GM12864 (cell line): Measurements from ENCODE around the gene FFAR4.

ENCODE experiments used
- DNase-seq: peaks from one replicate; pipeline ENCODE4 v3.0.0-alpha.2; 2011; ENCODE audit warnings: low read depth
- H3K4me3 ChIP-seq: 2 replicates; pipeline ENCODE4 v1.5.1; 2011; ENCODE audit warnings: mild to moderate bottlenecking, low read depth, low read length, control low read depth
- TF ChIP-seq, protein P1 (sequence below): IDR thresholded peaks from 2 replicates; pipeline ENCODE4 v1.5.1; 2011; ENCODE audit warnings: low read depth, mild to moderate bottlenecking, moderate library complexity, low read length, control low read depth, inconsistent platforms; ENCODE audit errors: missing control alignments

FFAR4 gene

GRCh38 chr10:93599335-93599734 is 32.9 kb downstream of the FFAR4 start:
- H3K4me3 ChIP-seq = no peak overlapping the region
- TF ChIP-seq, protein P1, sequence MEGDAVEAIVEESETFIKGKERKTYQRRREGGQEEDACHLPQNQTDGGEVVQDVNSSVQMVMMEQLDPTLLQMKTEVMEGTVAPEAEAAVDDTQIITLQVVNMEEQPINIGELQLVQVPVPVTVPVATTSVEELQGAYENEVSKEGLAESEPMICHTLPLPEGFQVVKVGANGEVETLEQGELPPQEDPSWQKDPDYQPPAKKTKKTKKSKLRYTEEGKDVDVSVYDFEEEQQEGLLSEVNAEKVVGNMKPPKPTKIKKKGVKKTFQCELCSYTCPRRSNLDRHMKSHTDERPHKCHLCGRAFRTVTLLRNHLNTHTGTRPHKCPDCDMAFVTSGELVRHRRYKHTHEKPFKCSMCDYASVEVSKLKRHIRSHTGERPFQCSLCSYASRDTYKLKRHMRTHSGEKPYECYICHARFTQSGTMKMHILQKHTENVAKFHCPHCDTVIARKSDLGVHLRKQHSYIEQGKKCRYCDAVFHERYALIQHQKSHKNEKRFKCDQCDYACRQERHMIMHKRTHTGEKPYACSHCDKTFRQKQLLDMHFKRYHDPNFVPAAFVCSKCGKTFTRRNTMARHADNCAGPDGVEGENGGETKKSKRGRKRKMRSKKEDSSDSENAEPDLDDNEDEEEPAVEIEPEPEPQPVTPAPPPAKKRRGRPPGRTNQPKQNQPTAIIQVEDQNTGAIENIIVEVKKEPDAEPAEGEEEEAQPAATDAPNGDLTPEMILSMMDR = no peak
- no peak for DNase-seq

DNA sequence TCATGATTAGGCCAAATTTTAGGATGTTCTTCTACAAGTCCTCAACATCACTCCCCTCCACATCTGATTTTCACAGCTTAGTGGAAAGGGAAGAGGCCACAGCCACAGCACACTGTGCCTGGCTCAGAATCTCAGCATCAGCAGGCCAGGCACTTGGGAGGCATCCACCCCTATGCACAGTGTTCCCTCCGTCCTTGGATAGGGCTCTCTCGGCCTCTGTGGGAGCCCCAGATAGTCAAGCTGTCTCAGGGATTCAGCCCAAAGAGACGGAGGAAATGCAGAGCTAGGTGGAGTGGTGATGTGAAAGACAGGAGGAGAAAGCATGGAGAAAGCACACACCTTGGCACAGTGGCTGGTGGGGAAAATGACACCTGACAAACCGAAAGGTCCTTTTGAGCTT is 33.3 kb downstream of the FFAR4 start:
- DNase-seq = no peak
- H3K4me3 ChIP-seq = no peak overlapping the region
- TF ChIP-seq, protein P1 = no peak

- TF ChIP-seq, protein P1 = no peak
- no peak for DNase-seq
- H3K4me3 ChIP-seq = no peak overlapping the region
Observed at GRCh38 chr10:93600446-93601145, 34.1 kb downstream of the FFAR4 start.

- H3K4me3 ChIP-seq = no peak within 1 kb of the TSS
Observed at GRCh38 chr10:93601146-93601773, 34.8 kb downstream of the FFAR4 start, which contains the start of gene RBP4. Gene RBP4, minus strand, starts transcription at chr10:93601235. Its CDS starts 207 bp downstream, at chr10:93601028.

GRCh38 chr10:93601774-93602162 is 35.3 kb downstream of the FFAR4 start:
- TF ChIP-seq, protein P1 = no peak
- no peak overlapping the region for H3K4me3 ChIP-seq
- no peak for DNase-seq

More at GRCh38 chr10:93601146-93601773, 34.8 kb downstream of the FFAR4 start, which contains the start of gene RBP4:
- TF ChIP-seq, protein P1 = no peak
- DNase-seq = no peak

GRCh38 chr10:93603023-93603422 is 36.6 kb downstream of the FFAR4 start:
- TF ChIP-seq, protein P1 = no peak
- H3K4me3 ChIP-seq = no peak overlapping the region
- DNase-seq = no peak
